Thyroid gland (tissue), 4 donors: ENCODE measurements around the gene RSAD2. TPM values are rescaled to one million over a fixed set of nuclear protein-coding genes. Genes with fewer than 3 reads are reported as not detected.

Experiments
- DNase-seq, 2 donors: peaks; one replicate each; pipeline ENCODE4 v3.0.0-alpha.2; 2019
- H3K27ac ChIP-seq, 3 donors: fragments of 200-600 bp; sonication (generic); 1 replicate in 2 of 3; 2 replicates in 1 of 3; pipeline ENCODE4 v1.5.1; 2016 to 2019; ENCODE audit warnings: mild to moderate bottlenecking in 1 of 3, moderate library complexity in 1 of 3
- H3K27me3 ChIP-seq: fragments of 200-600 bp; sonication (generic); one replicate; pipeline ENCODE4 v1.5.1; 2019
- H3K36me3 ChIP-seq, 2 donors: fragments of 200-600 bp; sonication (generic); one replicate each; pipeline ENCODE4 v1.5.1; 2016 to 2019
- H3K4me1 ChIP-seq, 2 donors: fragments of 200-600 bp; sonication (generic); one replicate each; pipeline ENCODE4 v1.5.1; 2017 to 2019
- H3K4me3 ChIP-seq, 3 donors: fragments of 200-600 bp; sonication (generic); replicated peaks in 1 of 3; 1 replicate in 2 of 3; 2 replicates in 1 of 3; pipeline ENCODE4 v1.5.1; 2016; ENCODE audit warnings: mild to moderate bottlenecking in 1 of 3
- H3K9me3 ChIP-seq: fragments of 200-600 bp; sonication (generic); one replicate; pipeline ENCODE4 v1.5.1; 2017
- CTCF ChIP-seq, 6 experiments: fragments of 200-600 bp in 3 of 6; fragments of 450-650 bp in 3 of 6; sonication (generic) in 3 of 6; IDR thresholded peaks; one replicate each; pipeline ENCODE4 v1.5.1; 2016 to 2019; ENCODE audit warnings: antibody characterized with exemption in 6 of 6, mild to moderate bottlenecking in 2 of 6, inconsistent platforms in 1 of 6, moderate library complexity in 1 of 6
- POLR2A ChIP-seq, 2 donors: fragments of 450-650 bp; IDR thresholded peaks; one replicate each; pipeline ENCODE4 v1.6.1; 2017; ENCODE audit warnings: antibody characterized with exemption in 2 of 2, mild to moderate bottlenecking in 2 of 2, moderate library complexity in 1 of 2
- WGBS, 2 donors: methylation state at CpG; one replicate each; pipeline ENCODE4 v1.1.5; 2017; 5-methylcytosine and 5-hydroxymethylcytosine counted together
- intact Hi-C: fragments of 100-400 bp; cut with DNase I; formaldehyde crosslinking; loops from one replicate; pipeline ENCODE4 v1.15.1; 2023
- total RNA-seq, 4 donors: library from RNA; depleted of rRNA; stranded (reverse); fragments of >200 nt; gene quantifications; one replicate each; pipeline ENCODE4 v1.2.3, GENCODE V29; 2016

RSAD2 gene
- total RNA-seq, 4 donors from 2014 or later: 1.5 to 4.9 (median 2.6) TPM

GRCh38 chr2:6921321-6921922, 43.8 kb downstream of the RSAD2 start:
- TF ChIP-seq POLR2A (IDR thresholded peaks at IDR 0.05): no peak
- TF ChIP-seq CTCF (IDR thresholded peaks at IDR 0.05): no peak
- no peak for DNase-seq
- Histone ChIP-seq H3K27me3 (no peaks in the 10 kb centered on the region), H3K36me3 (no peaks in the 10 kb centered on the region), H3K27ac (no peak overlapping the region), H3K9me3 (no peaks in the 10 kb centered on the region), H3K4me3 (no peak overlapping the region), H3K4me1 (peaks cover 6 to 14% of the 10 kb centered on the region in 2 donors)
- WGBS, 2 donors: 72 to 87% methylated on average over 11 of the region's 11 CpGs
- intact Hi-C loops: loop anchor here (5.0 kb wide), 1 partner anchor 111 kb away; no protein-coding TSS in a partner anchor

DNA sequence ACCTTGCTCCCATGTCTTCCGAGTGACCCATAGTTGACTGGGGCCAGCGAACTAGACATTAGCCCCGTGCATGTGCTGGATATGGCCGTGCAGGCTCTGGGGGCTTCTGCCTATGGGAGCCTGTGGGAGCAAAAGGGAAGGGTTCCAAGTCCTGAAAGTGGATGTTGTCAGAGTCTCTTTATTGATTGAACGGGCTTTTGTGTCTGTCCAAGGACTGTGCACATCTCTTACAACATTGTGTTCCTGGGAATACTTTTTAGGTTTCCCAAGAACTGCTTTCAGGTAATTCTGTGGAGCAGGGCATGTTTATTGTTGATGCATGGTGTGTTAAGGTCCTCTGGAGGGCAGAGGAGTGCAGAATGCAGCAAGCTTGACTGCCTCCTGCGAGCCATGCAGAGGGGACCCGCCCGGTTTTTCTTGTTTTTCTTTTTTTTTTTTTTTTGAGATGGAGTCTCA, 44.7 kb downstream of the RSAD2 start:
- TF ChIP-seq POLR2A (IDR thresholded peaks at IDR 0.05) (no peak), CTCF (IDR thresholded peaks at IDR 0.05) (peak in 3 of 6 experiments; percentile 11 to 56 (median 47))
- H3K4me1 ChIP-seq: peaks cover 11 to 22% of the 10 kb centered on the region in 2 donors
- intact Hi-C loops: loop anchor here (5.0 kb wide), 1 partner anchor 110 kb away; no protein-coding TSS in a partner anchor
- no peaks in the 10 kb centered on the region for H3K27me3 ChIP-seq
- no peaks in the 10 kb centered on the region for H3K36me3 ChIP-seq
- peak; percentile 67 to 71 for DNase-seq
- 57 to 65% methylated on average over 8 of the region's 8 CpGs for WGBS, 2 donors
- no peak overlapping the region for H3K4me3 ChIP-seq
- H3K9me3 ChIP-seq: no peaks in the 10 kb centered on the region
- no peak overlapping the region for H3K27ac ChIP-seq

- Histone ChIP-seq H3K4me3 (no peak overlapping the region), H3K9me3 (no peaks in the 10 kb centered on the region), H3K4me1 (peaks cover 13 to 25% of the 10 kb centered on the region in 2 donors), H3K27ac (no peak overlapping the region), H3K36me3 (no peaks in the 10 kb centered on the region), H3K27me3 (no peaks in the 10 kb centered on the region)
- no peak for DNase-seq
- no peak for TF ChIP-seq POLR2A (IDR thresholded peaks at IDR 0.05)
- TF ChIP-seq CTCF (IDR thresholded peaks at IDR 0.05): no peak
- intact Hi-C loops: loop anchor here (5.0 kb wide), 1 partner anchor 109 kb away; no protein-coding TSS in a partner anchor
- 89 to 91% methylated on average over 10 of the region's 10 CpGs for WGBS, 2 donors
Measured at GRCh38 chr2:6923319-6923718, 45.7 kb downstream of the RSAD2 start.

- no peak overlapping the region for H3K27ac ChIP-seq
Measured at GRCh38 chr2:6924101-6924923, 46.7 kb downstream of the RSAD2 start.

More at GRCh38 chr2:6924101-6924923, 46.7 kb downstream of the RSAD2 start:
- intact Hi-C loops: loop anchor here (5.0 kb wide), 1 partner anchor 108 kb away; no protein-coding TSS in a partner anchor
- H3K4me1 ChIP-seq: peaks cover 13 to 25% of the 10 kb centered on the region in 2 donors
- TF ChIP-seq CTCF (IDR thresholded peaks at IDR 0.05): no peak
- TF ChIP-seq POLR2A (IDR thresholded peaks at IDR 0.05): no peak
- H3K36me3 ChIP-seq: no peaks in the 10 kb centered on the region
- H3K4me3 ChIP-seq: no peak overlapping the region
- H3K27me3 ChIP-seq: no peaks in the 10 kb centered on the region
- no peaks in the 10 kb centered on the region for H3K9me3 ChIP-seq
- 96 to 97% methylated on average over 19 of the region's 19 CpGs for WGBS, 2 donors
- no peak for DNase-seq
